NCI-H82 treated with DMSO at 0.1 percent for 48 hours (cell line): ENCODE results near the gene POU5F1.
"Not testable (repeated sequence)": the region's sequence is repeated elsewhere in the genome, so short reads cannot be mapped to it uniquely, and the experiment has no call there.

ENCODE experiments used
- DNase-seq: peaks from one replicate; lab custom pipeline; 2025; ENCODE audit not compliant: unreplicated experiment; lab: John Stamatoyannopoulos, UW

POU5F1 gene

GRCh38 chr6:31169123-31169857, 1.2 kb downstream of the POU5F1 start:
- no peak for DNase-seq

- DNase-seq, result no peak
Measured at GRCh38 chr6:31168606-31169005, 1.9 kb downstream of the POU5F1 start.

GRCh38 chr6:31165986-31166385, 4.5 kb downstream of the POU5F1 start:
- no peak for DNase-seq

- DNase-seq, result not testable (repeated sequence)
Measured at GRCh38 chr6:31165064-31165832, 5.2 kb downstream of the POU5F1 start.

GRCh38 chr6:31164475-31165063, 5.9 kb downstream of the POU5F1 start:
- DNase-seq, result not testable (repeated sequence)

GRCh38 chr6:31163922-31164321, 6.6 kb downstream of the POU5F1 start:
- DNase-seq, result no peak

- DNase-seq, result no peak
Measured at GRCh38 chr6:31162463-31163165, 7.9 kb downstream of the POU5F1 start.

- DNase-seq, result no peak
Measured at GRCh38 chr6:31161216-31162126, 9.0 kb downstream of the POU5F1 start.

- no peak for DNase-seq
Measured at GRCh38 chr6:31158863-31159855, 11.3 kb downstream of the POU5F1 start.

- peak; percentile 98 for DNase-seq
Measured at GRCh38 chr6:31158140-31158862, 12.2 kb downstream of the POU5F1 start, which contains the start of gene TCF19. TSS of gene TCF19 (plus strand) at chr6:31158589. CDS start at chr6:31159470, 881 bp downstream.

- DNase-seq, result no peak
Measured at GRCh38 chr6:31157513-31158139, 12.9 kb downstream of the POU5F1 start, which contains the start of gene CCHCR1. TSS of gene CCHCR1 (minus strand) at chr6:31157802. CDS start at chr6:31157600, 202 bp downstream.

- no peak for DNase-seq
Measured at GRCh38 chr6:31156641-31157040, 13.8 kb downstream of the POU5F1 start.

GRCh38 chr6:31154436-31154835, 16.0 kb downstream of the POU5F1 start:
- no peak for DNase-seq

- DNase-seq, result no peak
Measured at GRCh38 chr6:31152781-31153180, 17.7 kb downstream of the POU5F1 start.

GRCh38 chr6:31149827-31150447, 20.5 kb downstream of the POU5F1 start:
- no peak for DNase-seq

- DNase-seq, result no peak
Measured at GRCh38 chr6:31145386-31145785, 25.1 kb downstream of the POU5F1 start.

GRCh38 chr6:31144970-31145340, 25.5 kb downstream of the POU5F1 start:
- DNase-seq, result no peak
